ENCODE results near the gene FAM3B.

Gene FAM3B

GRCh38 chr21:41342035-41342434, 25.4 kb downstream of the FAM3B start:
- H3K36me3 ChIP-seq (ENCODE audit: insufficient read depth, low read length), result no peaks in the 10 kb centered on the region
- no peak overlapping the region for H3K27ac ChIP-seq (ENCODE audit: low read depth, low read length)
- no peak overlapping the region for H3K9ac ChIP-seq (ENCODE audit: low read length)
- H3K27me3 ChIP-seq (ENCODE audit: control insufficient read depth in 1 of 2, insufficient read depth in 2 of 2, low read length in 2 of 2), result peaks cover 0 to 3% of the 10 kb centered on the region in 2 donors
- no peaks in the 10 kb centered on the region for H3K4me1 ChIP-seq (ENCODE audit: insufficient read depth, low read length)
- H3K4me3 ChIP-seq (ENCODE audit: low read depth in 1 of 2, low read length in 2 of 2), result no peak overlapping the region
- no peaks in the 10 kb centered on the region for H3K9me3 ChIP-seq (ENCODE audit: low read length)

DNA sequence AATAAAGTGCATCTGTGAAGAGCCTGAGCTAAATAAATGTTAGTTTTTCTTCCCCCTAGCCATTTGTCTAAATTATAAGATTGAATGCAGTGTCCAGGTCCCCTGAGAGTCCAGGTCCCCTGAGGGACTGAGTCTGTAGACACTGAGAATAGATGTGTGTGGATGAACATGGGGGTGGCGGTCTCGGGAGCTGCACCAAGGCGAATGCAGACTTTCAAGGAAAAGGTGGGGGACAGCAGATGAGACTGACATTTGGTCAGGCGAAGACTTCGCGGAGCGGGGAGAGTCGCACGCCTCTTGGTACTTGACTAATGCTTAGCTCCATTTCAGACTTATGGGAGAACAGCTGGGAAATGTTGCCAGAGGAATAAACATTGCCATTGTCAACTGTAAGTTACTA, 27.5 kb downstream of the FAM3B start:
- Histone ChIP-seq H3K27me3 (ENCODE audit: control insufficient read depth in 1 of 2, insufficient read depth in 2 of 2, low read length in 2 of 2) (peaks cover 0 to 3% of the 10 kb centered on the region in 2 donors), H3K4me3 (ENCODE audit: low read depth in 1 of 2, low read length in 2 of 2) (no peak overlapping the region), H3K4me1 (ENCODE audit: insufficient read depth, low read length) (no peaks in the 10 kb centered on the region), H3K9ac (ENCODE audit: low read length) (no peak overlapping the region), H3K36me3 (ENCODE audit: insufficient read depth, low read length) (no peaks in the 10 kb centered on the region), H3K27ac (ENCODE audit: low read depth, low read length) (no peak overlapping the region), H3K9me3 (ENCODE audit: low read length) (no peaks in the 10 kb centered on the region)

GRCh38 chr21:41345356-41345755, 28.8 kb downstream of the FAM3B start:
- H3K9ac ChIP-seq (ENCODE audit: low read length), result no peak overlapping the region
- H3K27ac ChIP-seq (ENCODE audit: low read depth, low read length), result no peak overlapping the region
- H3K4me3 ChIP-seq (ENCODE audit: low read depth in 1 of 2, low read length in 2 of 2), result no peak overlapping the region
- H3K9me3 ChIP-seq (ENCODE audit: low read length), result no peaks in the 10 kb centered on the region
- H3K27me3 ChIP-seq (ENCODE audit: control insufficient read depth in 1 of 2, insufficient read depth in 2 of 2, low read length in 2 of 2), result peaks cover 0 to 3% of the 10 kb centered on the region in 2 donors
- no peaks in the 10 kb centered on the region for H3K4me1 ChIP-seq (ENCODE audit: insufficient read depth, low read length)
- no peaks in the 10 kb centered on the region for H3K36me3 ChIP-seq (ENCODE audit: insufficient read depth, low read length)

- no peaks in the 10 kb centered on the region for H3K36me3 ChIP-seq (ENCODE audit: insufficient read depth, low read length)
- no peak overlapping the region for H3K9ac ChIP-seq (ENCODE audit: low read length)
- H3K4me3 ChIP-seq (ENCODE audit: low read depth in 1 of 2, low read length in 2 of 2), result no peak overlapping the region
- H3K27ac ChIP-seq (ENCODE audit: low read depth, low read length), result no peak overlapping the region
- H3K4me1 ChIP-seq (ENCODE audit: insufficient read depth, low read length), result no peaks in the 10 kb centered on the region
- peaks cover 0 to 3% of the 10 kb centered on the region in 2 donors for H3K27me3 ChIP-seq (ENCODE audit: control insufficient read depth in 1 of 2, insufficient read depth in 2 of 2, low read length in 2 of 2)
- H3K9me3 ChIP-seq (ENCODE audit: low read length), result no peaks in the 10 kb centered on the region
Measured at GRCh38 chr21:41345934-41346685, 29.5 kb downstream of the FAM3B start.

DNA sequence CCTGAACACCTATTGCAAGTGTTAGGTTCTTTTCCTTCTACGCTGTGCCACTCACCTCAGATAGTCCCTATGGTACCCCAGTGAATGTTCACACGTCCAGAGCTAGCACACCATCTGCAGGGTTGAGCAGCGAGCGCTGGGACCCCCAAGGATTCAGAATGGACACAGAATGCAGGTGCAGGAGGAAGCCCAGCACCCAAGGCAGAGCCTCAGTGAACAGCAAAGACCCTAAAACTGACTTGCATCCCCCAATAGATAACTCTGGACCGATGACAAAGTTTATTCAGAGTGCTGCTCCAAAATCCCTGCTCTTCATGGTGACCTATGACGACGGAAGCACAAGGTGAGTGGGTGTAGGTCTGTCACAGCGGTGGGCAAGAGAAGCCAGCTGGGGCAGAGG, 30.2 kb downstream of the FAM3B start:
- H3K27me3 ChIP-seq (ENCODE audit: control insufficient read depth in 1 of 2, insufficient read depth in 2 of 2, low read length in 2 of 2), result peaks cover 0 to 3% of the 10 kb centered on the region in 2 donors
- no peaks in the 10 kb centered on the region for H3K4me1 ChIP-seq (ENCODE audit: insufficient read depth, low read length)
- no peaks in the 10 kb centered on the region for H3K36me3 ChIP-seq (ENCODE audit: insufficient read depth, low read length)
- H3K27ac ChIP-seq (ENCODE audit: low read depth, low read length), result no peak overlapping the region
- no peak overlapping the region for H3K9ac ChIP-seq (ENCODE audit: low read length)
- no peak overlapping the region for H3K4me3 ChIP-seq (ENCODE audit: low read depth in 1 of 2, low read length in 2 of 2)
- no peaks in the 10 kb centered on the region for H3K9me3 ChIP-seq (ENCODE audit: low read length)

DNA sequence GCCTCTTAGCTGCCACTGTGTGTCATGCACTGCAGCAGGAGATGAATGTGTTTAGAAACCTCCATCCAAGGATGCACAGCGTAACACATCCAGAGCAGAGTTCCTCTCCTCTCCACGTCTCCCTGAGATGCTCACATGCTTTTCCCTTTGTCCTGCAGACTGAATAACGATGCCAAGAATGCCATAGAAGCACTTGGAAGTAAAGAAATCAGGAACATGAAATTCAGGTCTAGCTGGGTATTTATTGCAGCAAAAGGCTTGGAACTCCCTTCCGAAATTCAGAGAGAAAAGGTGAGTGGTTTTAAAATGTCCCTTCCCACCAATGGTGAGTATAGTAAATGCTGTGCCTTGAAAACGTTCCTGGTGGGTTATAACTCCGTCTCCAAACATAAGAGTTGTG, 31.8 kb downstream of the FAM3B start:
- Histone ChIP-seq H3K4me3 (ENCODE audit: low read depth in 1 of 2, low read length in 2 of 2) (no peak overlapping the region), H3K9me3 (ENCODE audit: low read length) (no peaks in the 10 kb centered on the region), H3K9ac (ENCODE audit: low read length) (no peak overlapping the region), H3K36me3 (ENCODE audit: insufficient read depth, low read length) (no peaks in the 10 kb centered on the region), H3K27me3 (ENCODE audit: control insufficient read depth in 1 of 2, insufficient read depth in 2 of 2, low read length in 2 of 2) (peaks cover 0 to 3% of the 10 kb centered on the region in 2 donors), H3K27ac (ENCODE audit: low read depth, low read length) (no peak overlapping the region), H3K4me1 (ENCODE audit: insufficient read depth, low read length) (no peaks in the 10 kb centered on the region)

DNA sequence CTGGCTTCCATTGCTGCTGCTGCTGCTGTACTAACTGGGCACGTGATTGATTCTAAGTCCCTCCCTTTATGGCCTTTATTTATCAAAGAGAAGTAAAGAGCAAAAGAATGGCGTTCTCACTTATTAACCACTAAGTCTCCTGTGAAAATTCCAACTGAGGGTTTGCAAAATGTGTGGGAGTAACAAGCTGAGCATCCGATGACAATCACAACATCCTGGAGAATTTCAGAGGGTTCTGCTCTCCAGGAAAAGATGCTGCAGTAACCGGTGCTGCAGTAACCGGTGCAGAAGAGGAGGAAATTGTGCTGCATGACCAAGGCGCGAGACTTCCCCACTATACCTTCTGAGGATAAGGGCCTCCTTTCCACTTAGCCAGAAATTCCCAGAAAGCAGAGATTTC, 32.5 kb downstream of the FAM3B start:
- H3K36me3 ChIP-seq (ENCODE audit: insufficient read depth, low read length), result no peaks in the 10 kb centered on the region
- no peaks in the 10 kb centered on the region for H3K4me1 ChIP-seq (ENCODE audit: insufficient read depth, low read length)
- no peak overlapping the region for H3K9ac ChIP-seq (ENCODE audit: low read length)
- no peak overlapping the region for H3K27ac ChIP-seq (ENCODE audit: low read depth, low read length)
- no peak overlapping the region for H3K4me3 ChIP-seq (ENCODE audit: low read depth in 1 of 2, low read length in 2 of 2)
- H3K27me3 ChIP-seq (ENCODE audit: control insufficient read depth in 1 of 2, insufficient read depth in 2 of 2, low read length in 2 of 2), result peaks cover 0 to 3% of the 10 kb centered on the region in 2 donors
- H3K9me3 ChIP-seq (ENCODE audit: low read length), result no peaks in the 10 kb centered on the region

GRCh38 chr21:41349619-41350390, 33.2 kb downstream of the FAM3B start:
- Histone ChIP-seq H3K27ac (ENCODE audit: low read depth, low read length) (no peak overlapping the region), H3K4me1 (ENCODE audit: insufficient read depth, low read length) (no peaks in the 10 kb centered on the region), H3K9ac (ENCODE audit: low read length) (no peak overlapping the region)

GRCh38 chr21:41350436-41351155, 34.0 kb downstream of the FAM3B start:
- H3K9ac ChIP-seq (ENCODE audit: low read length), result no peak overlapping the region
- H3K4me3 ChIP-seq (ENCODE audit: low read depth in 1 of 2, low read length in 2 of 2), result no peak overlapping the region
- H3K36me3 ChIP-seq (ENCODE audit: insufficient read depth, low read length), result no peaks in the 10 kb centered on the region

More at GRCh38 chr21:41349619-41350390, 33.2 kb downstream of the FAM3B start:
- Histone ChIP-seq H3K4me3 (ENCODE audit: low read depth in 1 of 2, low read length in 2 of 2) (no peak overlapping the region), H3K36me3 (ENCODE audit: insufficient read depth, low read length) (no peaks in the 10 kb centered on the region), H3K9me3 (ENCODE audit: low read length) (no peaks in the 10 kb centered on the region), H3K27me3 (ENCODE audit: control insufficient read depth in 1 of 2, insufficient read depth in 2 of 2, low read length in 2 of 2) (peaks cover 0 to 1% of the 10 kb centered on the region in 2 donors)

DNA sequence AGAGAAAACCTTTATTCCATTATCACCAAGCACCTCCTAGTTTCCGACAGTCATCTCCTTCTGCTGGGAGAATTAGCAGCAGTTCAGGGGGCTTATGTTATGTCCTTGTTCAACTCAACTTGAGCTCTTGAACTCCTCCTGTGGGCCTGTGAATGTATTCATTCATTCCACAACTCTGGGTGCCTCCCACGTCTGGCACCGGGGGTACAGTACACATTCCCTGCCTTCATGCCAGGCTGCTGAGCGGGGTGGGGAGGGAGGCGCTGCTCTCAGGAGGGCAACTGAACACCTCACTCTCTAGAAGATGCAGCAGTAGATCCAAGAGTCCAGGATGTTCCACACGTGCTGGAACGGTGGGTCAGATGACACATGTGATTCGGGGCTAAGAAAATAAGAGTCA, 40.9 kb downstream of the FAM3B start:
- H3K9ac ChIP-seq (ENCODE audit: low read length), result no peak overlapping the region
- no peaks in the 10 kb centered on the region for H3K36me3 ChIP-seq (ENCODE audit: insufficient read depth, low read length)
- H3K9me3 ChIP-seq (ENCODE audit: low read length), result no peaks in the 10 kb centered on the region
- peaks cover 5% of the 10 kb centered on the region for H3K4me1 ChIP-seq (ENCODE audit: insufficient read depth, low read length)
- H3K27ac ChIP-seq (ENCODE audit: low read depth, low read length), result no peak overlapping the region
- H3K27me3 ChIP-seq (ENCODE audit: control insufficient read depth in 1 of 2, insufficient read depth in 2 of 2, low read length in 2 of 2), result no peaks in the 10 kb centered on the region
- H3K4me3 ChIP-seq (ENCODE audit: low read depth in 1 of 2, low read length in 2 of 2), result no peak overlapping the region

More at GRCh38 chr21:41350436-41351155, 34.0 kb downstream of the FAM3B start:
- H3K27ac ChIP-seq (ENCODE audit: low read depth, low read length), result no peak overlapping the region
- no peaks in the 10 kb centered on the region for H3K4me1 ChIP-seq (ENCODE audit: insufficient read depth, low read length)
- H3K9me3 ChIP-seq (ENCODE audit: low read length), result no peaks in the 10 kb centered on the region
- no peaks in the 10 kb centered on the region for H3K27me3 ChIP-seq (ENCODE audit: control insufficient read depth in 1 of 2, insufficient read depth in 2 of 2, low read length in 2 of 2)
